T-helper 1 cell treated with Interleukin-12 subunit alpha and Interleukin-12 subunit beta and Interleukin-4 antibody, amounts not matched to agents 30 ng/mL and 1 ng/mL, for 36 hours (primary cell): Measurements from ENCODE around the gene SYNM. TPM values are rescaled to one million over a fixed set of nuclear protein-coding genes. Genes with fewer than 3 reads are reported as not detected.

Experiments used
- intact Hi-C: fragments of 100-400 bp; cut with micrococcal nuclease; formaldehyde crosslinking; loops from one replicate; pipeline ENCODE4 v1.15.1; 2024
- total RNA-seq: library from RNA; stranded (reverse); gene quantifications from 2 replicates; pipeline ENCODE4 v1.2.3, GENCODE V29; 2022

Gene SYNM
- total RNA-seq, 1 donor from 2014 or later: 2.8 TPM

GRCh38 chr15:99137111-99137546 lies 32.2 kb downstream of the SYNM start:
- intact Hi-C loops: no loop called here

GRCh38 chr15:99137877-99138276 lies 33.0 kb downstream of the SYNM start:
- intact Hi-C loops: no loop called here

- intact Hi-C loops: no loop called here
Measured at GRCh38 chr15:99138491-99138982, 33.7 kb downstream of the SYNM start.

- intact Hi-C loops: no loop called here
Measured at GRCh38 chr15:99139276-99139675, 34.4 kb downstream of the SYNM start.

- intact Hi-C loops: no loop called here
Measured at GRCh38 chr15:99140590-99140989, 35.7 kb downstream of the SYNM start.

- intact Hi-C loops: no loop called here
Measured at GRCh38 chr15:99141943-99142342, 37.1 kb downstream of the SYNM start.

GRCh38 chr15:99142562-99142961 lies 37.7 kb downstream of the SYNM start:
- intact Hi-C loops: no loop called here

- intact Hi-C loops: no loop called here
Measured at GRCh38 chr15:99143242-99143641, 38.4 kb downstream of the SYNM start.

GRCh38 chr15:99143655-99144610 lies 39.1 kb downstream of the SYNM start:
- intact Hi-C loops: no loop called here

GRCh38 chr15:99145005-99145404 lies 40.1 kb downstream of the SYNM start:
- intact Hi-C loops: no loop called here

GRCh38 chr15:99145778-99146177 lies 40.9 kb downstream of the SYNM start:
- intact Hi-C loops: no loop called here

GRCh38 chr15:99146661-99147060 lies 41.8 kb downstream of the SYNM start:
- intact Hi-C loops: no loop called here

- intact Hi-C loops: no loop called here
Measured at GRCh38 chr15:99148851-99149276, 44.0 kb downstream of the SYNM start.

GRCh38 chr15:99149366-99149765 lies 44.5 kb downstream of the SYNM start:
- intact Hi-C loops: no loop called here

- intact Hi-C loops: no loop called here
Measured at GRCh38 chr15:99151156-99151555, 46.3 kb downstream of the SYNM start.

- intact Hi-C loops: no loop called here
Measured at GRCh38 chr15:99153026-99153535, 48.2 kb downstream of the SYNM start.

GRCh38 chr15:99154271-99154670 lies 49.4 kb downstream of the SYNM start:
- intact Hi-C loops: no loop called here

GRCh38 chr15:99155961-99156443 lies 51.1 kb downstream of the SYNM start:
- intact Hi-C loops: no loop called here

GRCh38 chr15:99157456-99157855 lies 52.6 kb downstream of the SYNM start:
- intact Hi-C loops: no loop called here

GRCh38 chr15:99158626-99159412 lies 53.9 kb downstream of the SYNM start:
- intact Hi-C loops: no loop called here

GRCh38 chr15:99163271-99164062 lies 58.6 kb downstream of the SYNM start:
- intact Hi-C loops: loop anchor here (2.0 to 5.0 kb wide), 2 partner anchors 49 to 59 kb away; partner anchors contain the start of gene SYNM
